SK-N-SH (cell line): ENCODE measurements around the gene REC114.

Experiments used
- CHD2 ChIP-seq: fragments of 150-350 bp; IDR thresholded peaks from 2 replicates; pipeline ENCODE4 v1.6.1; 2018; ENCODE audit warnings: low read length; ENCODE audit not compliant: partially characterized antibody
- FOXM1 ChIP-seq: IDR thresholded peaks from 2 replicates; pipeline ENCODE4 v1.4.0; 2012; ENCODE audit warnings: low read depth, mild to moderate bottlenecking
- POLR2AphosphoS5 ChIP-seq: IDR thresholded peaks from 2 replicates; pipeline ENCODE4 v1.6.1; 2012; ENCODE audit warnings: low read depth, low read length
- TF ChIP-seq, protein P1 (sequence below): IDR thresholded peaks from 2 replicates; pipeline ENCODE4 v1.6.1; 2012; ENCODE audit warnings: mild to moderate bottlenecking, low read depth, low read length, moderate library complexity
- TF ChIP-seq, protein P2 (sequence below): fragments of 200-600 bp; sonication (generic); IDR thresholded peaks from 2 replicates; pipeline ENCODE4 v1.6.1; 2017; ENCODE audit warnings: antibody characterized with exemption, mild to moderate bottlenecking, moderate library complexity

DNA sequence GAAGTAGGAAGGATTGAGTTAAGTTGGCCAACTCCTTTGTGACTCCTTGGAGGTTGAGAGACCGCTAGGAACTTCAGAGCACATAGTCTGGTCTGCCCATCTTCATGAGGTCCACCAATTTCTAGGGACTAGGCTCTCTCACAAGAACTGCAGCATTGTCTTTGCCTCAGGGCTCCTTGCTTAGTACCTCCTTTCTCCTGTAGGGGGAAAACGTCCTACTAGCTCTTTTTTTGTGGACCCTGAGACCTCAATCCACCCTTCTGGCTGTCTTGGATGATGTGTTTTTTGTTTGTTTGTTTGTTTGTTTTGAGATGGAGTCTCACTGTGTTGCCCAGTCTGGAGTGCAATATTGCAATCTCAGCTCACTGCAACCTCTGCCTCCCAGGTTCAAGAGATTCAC is 21.6 kb downstream of the REC114 start:
- TF ChIP-seq, protein P1, sequence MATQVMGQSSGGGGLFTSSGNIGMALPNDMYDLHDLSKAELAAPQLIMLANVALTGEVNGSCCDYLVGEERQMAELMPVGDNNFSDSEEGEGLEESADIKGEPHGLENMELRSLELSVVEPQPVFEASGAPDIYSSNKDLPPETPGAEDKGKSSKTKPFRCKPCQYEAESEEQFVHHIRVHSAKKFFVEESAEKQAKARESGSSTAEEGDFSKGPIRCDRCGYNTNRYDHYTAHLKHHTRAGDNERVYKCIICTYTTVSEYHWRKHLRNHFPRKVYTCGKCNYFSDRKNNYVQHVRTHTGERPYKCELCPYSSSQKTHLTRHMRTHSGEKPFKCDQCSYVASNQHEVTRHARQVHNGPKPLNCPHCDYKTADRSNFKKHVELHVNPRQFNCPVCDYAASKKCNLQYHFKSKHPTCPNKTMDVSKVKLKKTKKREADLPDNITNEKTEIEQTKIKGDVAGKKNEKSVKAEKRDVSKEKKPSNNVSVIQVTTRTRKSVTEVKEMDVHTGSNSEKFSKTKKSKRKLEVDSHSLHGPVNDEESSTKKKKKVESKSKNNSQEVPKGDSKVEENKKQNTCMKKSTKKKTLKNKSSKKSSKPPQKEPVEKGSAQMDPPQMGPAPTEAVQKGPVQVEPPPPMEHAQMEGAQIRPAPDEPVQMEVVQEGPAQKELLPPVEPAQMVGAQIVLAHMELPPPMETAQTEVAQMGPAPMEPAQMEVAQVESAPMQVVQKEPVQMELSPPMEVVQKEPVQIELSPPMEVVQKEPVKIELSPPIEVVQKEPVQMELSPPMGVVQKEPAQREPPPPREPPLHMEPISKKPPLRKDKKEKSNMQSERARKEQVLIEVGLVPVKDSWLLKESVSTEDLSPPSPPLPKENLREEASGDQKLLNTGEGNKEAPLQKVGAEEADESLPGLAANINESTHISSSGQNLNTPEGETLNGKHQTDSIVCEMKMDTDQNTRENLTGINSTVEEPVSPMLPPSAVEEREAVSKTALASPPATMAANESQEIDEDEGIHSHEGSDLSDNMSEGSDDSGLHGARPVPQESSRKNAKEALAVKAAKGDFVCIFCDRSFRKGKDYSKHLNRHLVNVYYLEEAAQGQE, result no peak
- TF ChIP-seq, protein P2, sequence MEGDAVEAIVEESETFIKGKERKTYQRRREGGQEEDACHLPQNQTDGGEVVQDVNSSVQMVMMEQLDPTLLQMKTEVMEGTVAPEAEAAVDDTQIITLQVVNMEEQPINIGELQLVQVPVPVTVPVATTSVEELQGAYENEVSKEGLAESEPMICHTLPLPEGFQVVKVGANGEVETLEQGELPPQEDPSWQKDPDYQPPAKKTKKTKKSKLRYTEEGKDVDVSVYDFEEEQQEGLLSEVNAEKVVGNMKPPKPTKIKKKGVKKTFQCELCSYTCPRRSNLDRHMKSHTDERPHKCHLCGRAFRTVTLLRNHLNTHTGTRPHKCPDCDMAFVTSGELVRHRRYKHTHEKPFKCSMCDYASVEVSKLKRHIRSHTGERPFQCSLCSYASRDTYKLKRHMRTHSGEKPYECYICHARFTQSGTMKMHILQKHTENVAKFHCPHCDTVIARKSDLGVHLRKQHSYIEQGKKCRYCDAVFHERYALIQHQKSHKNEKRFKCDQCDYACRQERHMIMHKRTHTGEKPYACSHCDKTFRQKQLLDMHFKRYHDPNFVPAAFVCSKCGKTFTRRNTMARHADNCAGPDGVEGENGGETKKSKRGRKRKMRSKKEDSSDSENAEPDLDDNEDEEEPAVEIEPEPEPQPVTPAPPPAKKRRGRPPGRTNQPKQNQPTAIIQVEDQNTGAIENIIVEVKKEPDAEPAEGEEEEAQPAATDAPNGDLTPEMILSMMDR, result peak; percentile 26; the same call in 1 of the 2 replicates
- no peak for TF ChIP-seq CHD2
- TF ChIP-seq POLR2AphosphoS5, result no peak
- TF ChIP-seq FOXM1, result no peak
